ENCODE measurements around the gene RSF1. TPM values are rescaled to one million over a fixed set of nuclear protein-coding genes. Genes with fewer than 3 reads are reported as not detected.

Gene RSF1
- total RNA-seq, 1 experiment from 2014 or later = 79.8 TPM

DNA sequence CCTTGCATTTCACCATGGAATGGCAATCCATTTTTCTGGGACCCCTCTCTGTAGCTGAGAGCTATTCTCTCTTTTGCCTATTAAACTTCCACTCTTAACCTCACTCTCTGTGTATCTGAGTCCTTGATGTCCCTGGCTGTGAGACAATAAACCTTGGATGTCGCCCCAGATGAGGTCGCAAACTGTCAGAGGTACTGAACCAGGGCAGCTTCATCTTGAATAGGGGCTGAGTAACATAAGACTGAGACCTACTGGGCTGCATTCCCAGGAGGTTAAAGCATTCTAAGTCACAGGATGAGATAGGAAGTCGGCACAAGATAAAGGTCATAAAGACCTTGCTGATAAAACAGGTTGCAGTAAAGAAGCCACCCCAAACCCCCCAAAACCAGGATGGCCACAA, 68.0 kb downstream of the RSF1 start (continued):
- TF ChIP-seq GRHL2 (CRISPR knock-in tag; IDR thresholded peaks at IDR 0.05; ENCODE audit: insufficient replicate concordance, severe bottlenecking) = no peak
- TF ChIP-seq, protein P1, sequence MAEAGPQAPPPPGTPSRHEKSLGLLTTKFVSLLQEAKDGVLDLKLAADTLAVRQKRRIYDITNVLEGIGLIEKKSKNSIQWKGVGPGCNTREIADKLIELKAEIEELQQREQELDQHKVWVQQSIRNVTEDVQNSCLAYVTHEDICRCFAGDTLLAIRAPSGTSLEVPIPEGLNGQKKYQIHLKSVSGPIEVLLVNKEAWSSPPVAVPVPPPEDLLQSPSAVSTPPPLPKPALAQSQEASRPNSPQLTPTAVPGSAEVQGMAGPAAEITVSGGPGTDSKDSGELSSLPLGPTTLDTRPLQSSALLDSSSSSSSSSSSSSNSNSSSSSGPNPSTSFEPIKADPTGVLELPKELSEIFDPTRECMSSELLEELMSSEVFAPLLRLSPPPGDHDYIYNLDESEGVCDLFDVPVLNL (CRISPR knock-in tag; IDR thresholded peaks at IDR 0.05; ENCODE audit: borderline replicate concordance, low read depth) = no peak
- TF ChIP-seq, protein P2, sequence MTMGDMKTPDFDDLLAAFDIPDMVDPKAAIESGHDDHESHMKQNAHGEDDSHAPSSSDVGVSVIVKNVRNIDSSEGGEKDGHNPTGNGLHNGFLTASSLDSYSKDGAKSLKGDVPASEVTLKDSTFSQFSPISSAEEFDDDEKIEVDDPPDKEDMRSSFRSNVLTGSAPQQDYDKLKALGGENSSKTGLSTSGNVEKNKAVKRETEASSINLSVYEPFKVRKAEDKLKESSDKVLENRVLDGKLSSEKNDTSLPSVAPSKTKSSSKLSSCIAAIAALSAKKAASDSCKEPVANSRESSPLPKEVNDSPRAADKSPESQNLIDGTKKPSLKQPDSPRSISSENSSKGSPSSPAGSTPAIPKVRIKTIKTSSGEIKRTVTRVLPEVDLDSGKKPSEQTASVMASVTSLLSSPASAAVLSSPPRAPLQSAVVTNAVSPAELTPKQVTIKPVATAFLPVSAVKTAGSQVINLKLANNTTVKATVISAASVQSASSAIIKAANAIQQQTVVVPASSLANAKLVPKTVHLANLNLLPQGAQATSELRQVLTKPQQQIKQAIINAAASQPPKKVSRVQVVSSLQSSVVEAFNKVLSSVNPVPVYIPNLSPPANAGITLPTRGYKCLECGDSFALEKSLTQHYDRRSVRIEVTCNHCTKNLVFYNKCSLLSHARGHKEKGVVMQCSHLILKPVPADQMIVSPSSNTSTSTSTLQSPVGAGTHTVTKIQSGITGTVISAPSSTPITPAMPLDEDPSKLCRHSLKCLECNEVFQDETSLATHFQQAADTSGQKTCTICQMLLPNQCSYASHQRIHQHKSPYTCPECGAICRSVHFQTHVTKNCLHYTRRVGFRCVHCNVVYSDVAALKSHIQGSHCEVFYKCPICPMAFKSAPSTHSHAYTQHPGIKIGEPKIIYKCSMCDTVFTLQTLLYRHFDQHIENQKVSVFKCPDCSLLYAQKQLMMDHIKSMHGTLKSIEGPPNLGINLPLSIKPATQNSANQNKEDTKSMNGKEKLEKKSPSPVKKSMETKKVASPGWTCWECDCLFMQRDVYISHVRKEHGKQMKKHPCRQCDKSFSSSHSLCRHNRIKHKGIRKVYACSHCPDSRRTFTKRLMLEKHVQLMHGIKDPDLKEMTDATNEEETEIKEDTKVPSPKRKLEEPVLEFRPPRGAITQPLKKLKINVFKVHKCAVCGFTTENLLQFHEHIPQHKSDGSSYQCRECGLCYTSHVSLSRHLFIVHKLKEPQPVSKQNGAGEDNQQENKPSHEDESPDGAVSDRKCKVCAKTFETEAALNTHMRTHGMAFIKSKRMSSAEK (CRISPR knock-in tag; IDR thresholded peaks at IDR 0.05; ENCODE audit: borderline replicate concordance) = no peak
- TF ChIP-seq, protein P3, sequence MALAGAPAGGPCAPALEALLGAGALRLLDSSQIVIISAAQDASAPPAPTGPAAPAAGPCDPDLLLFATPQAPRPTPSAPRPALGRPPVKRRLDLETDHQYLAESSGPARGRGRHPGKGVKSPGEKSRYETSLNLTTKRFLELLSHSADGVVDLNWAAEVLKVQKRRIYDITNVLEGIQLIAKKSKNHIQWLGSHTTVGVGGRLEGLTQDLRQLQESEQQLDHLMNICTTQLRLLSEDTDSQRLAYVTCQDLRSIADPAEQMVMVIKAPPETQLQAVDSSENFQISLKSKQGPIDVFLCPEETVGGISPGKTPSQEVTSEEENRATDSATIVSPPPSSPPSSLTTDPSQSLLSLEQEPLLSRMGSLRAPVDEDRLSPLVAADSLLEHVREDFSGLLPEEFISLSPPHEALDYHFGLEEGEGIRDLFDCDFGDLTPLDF (CRISPR knock-in tag; IDR thresholded peaks at IDR 0.05) = no peak
- no peak for TF ChIP-seq ZNF138 (CRISPR knock-in tag; conservative IDR thresholded peaks at IDR 0.05)

DNA sequence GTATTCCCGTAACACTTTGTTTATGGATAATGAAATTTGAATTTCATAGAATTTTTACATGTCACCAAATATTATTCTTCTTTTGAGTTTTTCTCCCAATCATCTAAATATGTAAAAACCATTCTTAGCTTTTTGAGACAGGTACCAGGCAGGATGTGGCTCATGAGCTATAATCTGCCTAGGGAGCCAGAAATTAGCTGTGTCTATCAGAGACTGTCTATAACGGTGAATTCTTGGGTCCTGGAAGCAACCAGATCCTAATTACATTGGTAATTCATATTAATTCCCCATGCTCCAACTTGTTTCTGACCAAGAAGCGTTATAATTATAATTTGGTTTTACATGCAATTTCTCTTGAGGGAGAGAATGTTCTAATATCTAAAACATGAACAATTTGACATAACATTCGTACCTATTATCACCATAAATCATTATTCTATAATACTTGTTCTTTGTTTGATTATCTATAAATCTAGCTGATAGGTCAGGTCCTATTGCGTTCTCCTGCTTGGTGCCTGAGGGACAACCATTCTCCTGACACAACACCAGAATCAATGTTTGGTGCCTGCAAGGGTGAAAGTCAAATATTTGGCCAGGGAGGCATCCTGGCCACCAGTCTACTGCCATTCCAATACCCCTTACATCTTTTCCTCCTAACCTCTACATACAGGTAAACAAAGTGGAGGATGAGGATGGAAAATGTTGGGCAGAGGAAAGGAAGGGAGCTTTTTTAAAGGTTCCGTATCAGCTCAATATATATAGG, 69.9 kb downstream of the RSF1 start:
- POLR2A ChIA-PET = no interaction called here
- H3K9me3 Mint-ChIP-seq = no peaks in the 10 kb centered on the region
- DNase-seq (ENCODE audit: low spot score) (no peak), ATAC-seq (no peak)
- no peaks in the 10 kb centered on the region for H3K27me3 Mint-ChIP-seq (ENCODE audit: low read depth)
- H3K36me3 Mint-ChIP-seq = peaks cover 8% of the 10 kb centered on the region
- H3K4me3 Mint-ChIP-seq = no peak overlapping the region
- H3K4me1 Mint-ChIP-seq = peaks cover 76% of the 10 kb centered on the region
- CTCF ChIA-PET = interaction anchor here (1.2 kb wide), 1 partner anchor 296 kb away, joined by 3 read pairs; no protein-coding TSS in a partner anchor
- H3K27ac Mint-ChIP-seq = peak overlapping the region; percentile 61; the same call in 1 of the 2 replicates
- TF ChIP-seq MXD4 (CRISPR knock-in tag; IDR thresholded peaks at IDR 0.05; ENCODE audit: borderline replicate concordance) = no peak
- TF ChIP-seq, protein P4, sequence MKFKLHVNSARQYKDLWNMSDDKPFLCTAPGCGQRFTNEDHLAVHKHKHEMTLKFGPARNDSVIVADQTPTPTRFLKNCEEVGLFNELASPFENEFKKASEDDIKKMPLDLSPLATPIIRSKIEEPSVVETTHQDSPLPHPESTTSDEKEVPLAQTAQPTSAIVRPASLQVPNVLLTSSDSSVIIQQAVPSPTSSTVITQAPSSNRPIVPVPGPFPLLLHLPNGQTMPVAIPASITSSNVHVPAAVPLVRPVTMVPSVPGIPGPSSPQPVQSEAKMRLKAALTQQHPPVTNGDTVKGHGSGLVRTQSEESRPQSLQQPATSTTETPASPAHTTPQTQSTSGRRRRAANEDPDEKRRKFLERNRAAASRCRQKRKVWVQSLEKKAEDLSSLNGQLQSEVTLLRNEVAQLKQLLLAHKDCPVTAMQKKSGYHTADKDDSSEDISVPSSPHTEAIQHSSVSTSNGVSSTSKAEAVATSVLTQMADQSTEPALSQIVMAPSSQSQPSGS (CRISPR knock-in tag; IDR thresholded peaks at IDR 0.05; ENCODE audit: borderline replicate concordance, low read depth) = no peak
- TF ChIP-seq, protein P2 (CRISPR knock-in tag; IDR thresholded peaks at IDR 0.05; ENCODE audit: borderline replicate concordance) = no peak
- no peak for TF ChIP-seq CREB1 (CRISPR knock-in tag; IDR thresholded peaks at IDR 0.05)
- TF ChIP-seq, protein P5, sequence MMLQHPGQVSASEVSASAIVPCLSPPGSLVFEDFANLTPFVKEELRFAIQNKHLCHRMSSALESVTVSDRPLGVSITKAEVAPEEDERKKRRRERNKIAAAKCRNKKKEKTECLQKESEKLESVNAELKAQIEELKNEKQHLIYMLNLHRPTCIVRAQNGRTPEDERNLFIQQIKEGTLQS (CRISPR knock-in tag; conservative IDR thresholded peaks at IDR 0.05) = no peak
- no peak for TF ChIP-seq TP53 (CRISPR knock-in tag; IDR thresholded peaks at IDR 0.05)
- no peak for TF ChIP-seq JUN (CRISPR knock-in tag; IDR thresholded peaks at IDR 0.05)
- no peak for TF ChIP-seq RORB (CRISPR knock-in tag; IDR thresholded peaks at IDR 0.05)
- no peak for TF ChIP-seq ESRRA (CRISPR knock-in tag; IDR thresholded peaks at IDR 0.05; ENCODE audit: borderline replicate concordance)
- no peak for TF ChIP-seq OVOL2 (CRISPR knock-in tag; IDR thresholded peaks at IDR 0.05; ENCODE audit: borderline replicate concordance)
- TF ChIP-seq ZNF317 (CRISPR knock-in tag; IDR thresholded peaks at IDR 0.05; ENCODE audit: borderline replicate concordance, low read depth) = no peak
- TF ChIP-seq HMGA2 (CRISPR knock-in tag; IDR thresholded peaks at IDR 0.05) = no peak
- TF ChIP-seq, protein P6, sequence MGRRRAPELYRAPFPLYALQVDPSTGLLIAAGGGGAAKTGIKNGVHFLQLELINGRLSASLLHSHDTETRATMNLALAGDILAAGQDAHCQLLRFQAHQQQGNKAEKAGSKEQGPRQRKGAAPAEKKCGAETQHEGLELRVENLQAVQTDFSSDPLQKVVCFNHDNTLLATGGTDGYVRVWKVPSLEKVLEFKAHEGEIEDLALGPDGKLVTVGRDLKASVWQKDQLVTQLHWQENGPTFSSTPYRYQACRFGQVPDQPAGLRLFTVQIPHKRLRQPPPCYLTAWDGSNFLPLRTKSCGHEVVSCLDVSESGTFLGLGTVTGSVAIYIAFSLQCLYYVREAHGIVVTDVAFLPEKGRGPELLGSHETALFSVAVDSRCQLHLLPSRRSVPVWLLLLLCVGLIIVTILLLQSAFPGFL (CRISPR knock-in tag; IDR thresholded peaks at IDR 0.05; ENCODE audit: borderline replicate concordance) = no peak

All from WTC11 (cell line).